Endothelial cell (in vitro differentiated cells): Measurements from ENCODE around the gene MOK. TPM values are rescaled to one million over a fixed set of nuclear protein-coding genes. Genes with fewer than 3 reads are reported as not detected.

Experiments used
- DNase-seq: peaks from one replicate; pipeline ENCODE4 v3.0.0; 2021; ENCODE audit warnings: low spot score
- H3K27ac Mint-ChIP-seq: one replicate; pipeline ENCODE4 v1.8.0; 2021; ENCODE audit warnings: mixed read lengths, inconsistent platforms; ENCODE audit not compliant: unreplicated experiment
- H3K27me3 Mint-ChIP-seq: one replicate; pipeline ENCODE4 v1.8.0; 2021; ENCODE audit warnings: mild to moderate bottlenecking, moderate library complexity, mixed read lengths, inconsistent platforms; ENCODE audit not compliant: unreplicated experiment
- H3K36me3 Mint-ChIP-seq: one replicate; pipeline ENCODE4 v1.8.0; 2021; ENCODE audit warnings: mild to moderate bottlenecking, low read depth, mixed read lengths, inconsistent platforms; ENCODE audit not compliant: unreplicated experiment
- H3K4me1 Mint-ChIP-seq: one replicate; pipeline ENCODE4 v1.8.0; 2021; ENCODE audit warnings: mild to moderate bottlenecking, mixed read lengths, inconsistent platforms; ENCODE audit not compliant: unreplicated experiment
- H3K4me3 Mint-ChIP-seq: one replicate; pipeline ENCODE4 v1.8.0; 2021; ENCODE audit warnings: mild to moderate bottlenecking, mixed read lengths, inconsistent platforms; ENCODE audit not compliant: unreplicated experiment
- H3K9me3 Mint-ChIP-seq: one replicate; pipeline ENCODE4 v1.8.0; 2021; ENCODE audit warnings: mixed read lengths, inconsistent platforms; ENCODE audit not compliant: unreplicated experiment
- total RNA-seq: library from RNA; stranded (reverse); fragmentation: NEBNext Ultra II Directional; extraction: Animal tissue kit (Norgen Biotek cat#: 25700); gene quantifications from one replicate; pipeline ENCODE4 v1.2.1, GENCODE V29; 2021; ENCODE audit not compliant: unreplicated experiment
- TF ChIP-seq, protein P1 (sequence below): fragments of 200-600 bp; sonication (generic); IDR thresholded peaks from one replicate; pipeline ENCODE4 v1.5.0; 2021; ENCODE audit warnings: antibody characterized with exemption; ENCODE audit not compliant: unreplicated experiment

The MOK gene
- total RNA-seq, 1 donor from 2014 or later = 5.8 TPM

DNA sequence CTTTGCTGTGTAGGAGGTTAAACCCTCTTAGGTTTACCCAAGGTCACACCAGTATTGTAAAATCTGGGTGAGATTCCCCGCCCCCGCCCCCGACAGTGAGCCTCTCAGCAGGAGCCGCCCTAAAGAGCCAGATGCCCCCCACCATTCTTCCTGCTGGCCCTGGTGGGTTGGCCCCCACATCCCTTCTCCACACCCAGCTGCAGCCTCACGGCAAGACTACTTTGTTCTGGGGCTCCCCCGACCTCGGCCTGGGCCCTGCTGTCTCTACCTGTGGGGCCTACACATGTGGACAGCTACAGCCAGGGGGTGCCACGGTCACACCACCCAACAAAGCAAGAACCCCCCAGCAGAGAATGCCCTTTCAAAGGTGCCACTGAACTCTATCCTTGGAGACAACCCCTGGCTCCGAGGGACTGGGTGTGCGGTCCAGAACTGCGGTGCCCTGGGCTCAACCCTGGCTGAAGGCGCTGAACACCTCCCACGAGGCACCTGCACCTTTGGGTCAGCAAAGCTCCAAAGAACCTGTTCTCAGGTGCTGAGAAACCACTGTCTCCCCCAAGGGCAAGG lies 82.9 kb downstream of the MOK start:
- Mint-ChIP-seq H3K36me3 (no peaks in the 10 kb centered on the region), H3K27ac (no peak overlapping the region), H3K9me3 (no peaks in the 10 kb centered on the region), H3K4me1 (peaks cover 13% of the 10 kb centered on the region), H3K27me3 (peaks cover 1% of the 10 kb centered on the region), H3K4me3 (no peak overlapping the region)
- TF ChIP-seq, protein P1, sequence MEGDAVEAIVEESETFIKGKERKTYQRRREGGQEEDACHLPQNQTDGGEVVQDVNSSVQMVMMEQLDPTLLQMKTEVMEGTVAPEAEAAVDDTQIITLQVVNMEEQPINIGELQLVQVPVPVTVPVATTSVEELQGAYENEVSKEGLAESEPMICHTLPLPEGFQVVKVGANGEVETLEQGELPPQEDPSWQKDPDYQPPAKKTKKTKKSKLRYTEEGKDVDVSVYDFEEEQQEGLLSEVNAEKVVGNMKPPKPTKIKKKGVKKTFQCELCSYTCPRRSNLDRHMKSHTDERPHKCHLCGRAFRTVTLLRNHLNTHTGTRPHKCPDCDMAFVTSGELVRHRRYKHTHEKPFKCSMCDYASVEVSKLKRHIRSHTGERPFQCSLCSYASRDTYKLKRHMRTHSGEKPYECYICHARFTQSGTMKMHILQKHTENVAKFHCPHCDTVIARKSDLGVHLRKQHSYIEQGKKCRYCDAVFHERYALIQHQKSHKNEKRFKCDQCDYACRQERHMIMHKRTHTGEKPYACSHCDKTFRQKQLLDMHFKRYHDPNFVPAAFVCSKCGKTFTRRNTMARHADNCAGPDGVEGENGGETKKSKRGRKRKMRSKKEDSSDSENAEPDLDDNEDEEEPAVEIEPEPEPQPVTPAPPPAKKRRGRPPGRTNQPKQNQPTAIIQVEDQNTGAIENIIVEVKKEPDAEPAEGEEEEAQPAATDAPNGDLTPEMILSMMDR = no peak
- no peak for DNase-seq

DNA sequence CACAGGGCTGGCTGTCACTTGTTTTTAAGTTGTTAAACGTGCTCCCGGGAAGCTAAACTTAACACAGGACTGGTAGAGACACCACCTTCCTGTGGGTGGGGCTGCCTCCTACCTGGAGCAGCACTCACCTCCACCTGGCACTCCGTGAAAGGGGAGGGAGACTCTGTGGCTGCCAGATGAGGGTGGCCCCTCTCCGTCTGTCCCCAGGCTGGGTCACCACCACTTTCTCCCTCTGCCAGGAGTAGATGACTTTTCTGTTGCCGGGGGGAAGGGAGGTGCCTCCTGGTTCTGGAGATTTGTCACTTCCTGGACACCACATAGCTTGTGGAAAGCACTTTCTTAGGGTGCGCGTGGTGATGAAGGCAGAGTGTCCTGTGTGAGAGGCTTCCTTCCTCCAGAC lies 83.9 kb downstream of the MOK start:
- TF ChIP-seq, protein P1 = no peak
- H3K4me1 Mint-ChIP-seq = peaks cover 12% of the 10 kb centered on the region
- no peak for DNase-seq
- H3K36me3 Mint-ChIP-seq = no peaks in the 10 kb centered on the region
- no peak overlapping the region for H3K27ac Mint-ChIP-seq
- peaks cover 1% of the 10 kb centered on the region for H3K27me3 Mint-ChIP-seq
- no peaks in the 10 kb centered on the region for H3K9me3 Mint-ChIP-seq
- no peak overlapping the region for H3K4me3 Mint-ChIP-seq

DNA sequence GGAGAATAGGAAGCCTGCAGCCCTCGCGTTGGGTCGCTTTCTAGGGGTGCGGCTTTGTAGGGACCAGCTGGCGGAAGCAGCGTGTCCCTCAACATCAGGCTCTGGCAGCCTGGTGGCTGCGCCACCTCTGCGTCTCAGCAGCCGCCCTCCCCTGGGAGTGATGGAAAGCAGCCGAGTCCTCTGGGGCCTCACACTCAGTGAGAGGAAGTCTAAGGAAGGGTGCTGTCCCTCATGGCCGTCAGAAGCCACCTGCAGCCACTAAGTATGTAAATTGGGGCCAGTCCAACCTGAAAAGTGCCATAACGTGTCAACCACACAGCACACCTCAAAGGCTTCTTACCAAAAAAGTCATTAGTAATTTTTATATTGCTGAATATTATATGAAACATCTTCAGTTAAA lies 84.9 kb downstream of the MOK start:
- Mint-ChIP-seq H3K27me3 (peaks cover 1% of the 10 kb centered on the region), H3K9me3 (no peaks in the 10 kb centered on the region), H3K4me1 (peaks cover 6% of the 10 kb centered on the region), H3K36me3 (no peaks in the 10 kb centered on the region), H3K27ac (no peak overlapping the region), H3K4me3 (no peak overlapping the region)
- no peak for DNase-seq
- TF ChIP-seq, protein P1 = no peak

GRCh38 chr14:102219316-102219715 lies 85.6 kb downstream of the MOK start:
- Mint-ChIP-seq H3K4me3 (no peak overlapping the region), H3K9me3 (no peaks in the 10 kb centered on the region), H3K4me1 (peaks cover 6% of the 10 kb centered on the region), H3K36me3 (no peaks in the 10 kb centered on the region), H3K27me3 (peaks cover 1% of the 10 kb centered on the region), H3K27ac (no peak overlapping the region)
- TF ChIP-seq, protein P1 = no peak
- no peak for DNase-seq

DNA sequence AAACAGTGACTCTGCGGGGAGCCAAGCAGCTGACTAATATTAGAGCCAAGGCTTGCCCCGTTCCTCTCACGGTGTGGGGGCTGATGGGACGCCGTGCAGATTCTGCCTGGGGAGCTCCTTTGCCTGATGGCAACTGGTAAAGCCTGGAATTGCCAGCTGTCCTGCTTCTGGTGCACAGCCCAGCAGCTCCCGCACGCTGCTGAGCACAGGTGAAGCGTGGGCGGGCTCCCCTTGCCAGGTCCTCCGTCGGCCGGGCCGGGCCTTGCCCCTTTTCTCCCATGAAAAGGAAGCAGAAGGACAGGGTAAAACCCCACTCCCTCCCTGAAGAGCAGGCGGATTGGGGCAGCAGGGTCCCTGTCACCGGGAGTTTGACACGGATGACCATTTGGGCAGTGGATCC lies 86.3 kb downstream of the MOK start:
- Mint-ChIP-seq H3K27ac (no peak overlapping the region), H3K9me3 (no peaks in the 10 kb centered on the region), H3K27me3 (peaks cover under 1% of the 10 kb centered on the region), H3K4me1 (peaks cover 6% of the 10 kb centered on the region), H3K4me3 (no peak overlapping the region), H3K36me3 (no peaks in the 10 kb centered on the region)
- TF ChIP-seq, protein P1 = no peak
- no peak for DNase-seq
